ENCODE data around the gene MED25. TPM values are rescaled to one million over a fixed set of nuclear protein-coding genes. Genes with fewer than 3 reads are reported as not detected.

Gene MED25
- total RNA-seq, 1 experiment from 2014 or later, result 39.9 TPM

DNA sequence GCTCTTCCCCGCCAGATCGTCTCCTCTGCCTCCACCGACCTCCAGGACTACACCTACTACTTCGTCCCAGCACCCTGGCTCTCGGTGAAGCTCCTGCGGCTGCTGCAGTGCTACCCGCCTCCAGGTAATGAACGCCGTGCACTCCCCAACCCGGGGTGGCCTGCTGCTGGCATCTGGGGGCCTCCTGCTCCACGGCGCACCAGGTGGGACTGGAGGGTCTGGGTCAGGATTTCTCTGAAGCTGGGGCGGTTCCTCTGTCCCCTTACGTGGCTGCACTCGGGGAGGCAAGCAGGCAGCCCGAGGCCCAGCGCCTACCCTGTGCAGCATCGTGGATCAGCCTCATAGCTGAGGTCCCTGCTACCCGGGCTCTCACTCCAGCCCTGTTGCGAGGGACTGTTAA lies 22.5 kb upstream of the MED25 start:
- ChIA-PET POLR2A (no interaction called here), CTCF (no interaction called here)
- Mint-ChIP-seq H3K27me3 (ENCODE audit: insufficient read depth, unreplicated experiment) (no peaks in the 10 kb centered on the region), H3K36me3 (ENCODE audit: insufficient read depth, unreplicated experiment) (peaks cover 72% of the 10 kb centered on the region), H3K4me1 (ENCODE audit: insufficient read depth, unreplicated experiment) (no peaks in the 10 kb centered on the region), H3K4me3 (ENCODE audit: unreplicated experiment) (no peak overlapping the region), H3K9me3 (ENCODE audit: unreplicated experiment) (no peaks in the 10 kb centered on the region), H3K27ac (ENCODE audit: low read depth, unreplicated experiment) (no peak overlapping the region)
- intact Hi-C loops (cut with micrococcal nuclease), result no loop called here
- BruUV-seq (replicated peaks), result no TSS peak
- TF ChIP-seq, protein P1, sequence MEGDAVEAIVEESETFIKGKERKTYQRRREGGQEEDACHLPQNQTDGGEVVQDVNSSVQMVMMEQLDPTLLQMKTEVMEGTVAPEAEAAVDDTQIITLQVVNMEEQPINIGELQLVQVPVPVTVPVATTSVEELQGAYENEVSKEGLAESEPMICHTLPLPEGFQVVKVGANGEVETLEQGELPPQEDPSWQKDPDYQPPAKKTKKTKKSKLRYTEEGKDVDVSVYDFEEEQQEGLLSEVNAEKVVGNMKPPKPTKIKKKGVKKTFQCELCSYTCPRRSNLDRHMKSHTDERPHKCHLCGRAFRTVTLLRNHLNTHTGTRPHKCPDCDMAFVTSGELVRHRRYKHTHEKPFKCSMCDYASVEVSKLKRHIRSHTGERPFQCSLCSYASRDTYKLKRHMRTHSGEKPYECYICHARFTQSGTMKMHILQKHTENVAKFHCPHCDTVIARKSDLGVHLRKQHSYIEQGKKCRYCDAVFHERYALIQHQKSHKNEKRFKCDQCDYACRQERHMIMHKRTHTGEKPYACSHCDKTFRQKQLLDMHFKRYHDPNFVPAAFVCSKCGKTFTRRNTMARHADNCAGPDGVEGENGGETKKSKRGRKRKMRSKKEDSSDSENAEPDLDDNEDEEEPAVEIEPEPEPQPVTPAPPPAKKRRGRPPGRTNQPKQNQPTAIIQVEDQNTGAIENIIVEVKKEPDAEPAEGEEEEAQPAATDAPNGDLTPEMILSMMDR (IDR thresholded peaks at IDR 0.05; ENCODE audit: unreplicated experiment), result no peak
- no peak for DNase-seq (ENCODE audit: unreplicated experiment)

DNA sequence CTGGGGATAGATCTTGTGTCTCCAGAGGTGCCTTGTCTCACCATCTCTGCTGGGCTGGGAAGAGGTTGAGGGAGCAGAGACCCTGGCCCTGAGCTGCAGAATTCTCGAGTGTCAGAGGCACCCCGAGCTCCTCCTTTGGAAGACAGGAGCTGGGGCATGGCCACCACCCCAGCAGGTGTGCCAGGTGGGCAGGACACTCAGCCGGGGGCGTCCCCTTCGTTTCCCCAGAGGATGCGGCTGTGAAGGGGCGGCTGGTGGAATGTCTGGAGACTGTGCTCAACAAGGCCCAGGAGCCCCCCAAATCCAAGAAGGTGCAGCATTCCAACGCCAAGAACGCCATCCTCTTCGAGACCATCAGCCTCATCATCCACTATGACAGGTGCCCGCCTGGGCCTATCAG lies 19.5 kb upstream of the MED25 start:
- intact Hi-C loops (cut with micrococcal nuclease), result no loop called here
- Mint-ChIP-seq H3K4me3 (ENCODE audit: unreplicated experiment) (no peak overlapping the region), H3K27ac (ENCODE audit: low read depth, unreplicated experiment) (no peak overlapping the region), H3K36me3 (ENCODE audit: insufficient read depth, unreplicated experiment) (peaks cover 72% of the 10 kb centered on the region), H3K9me3 (ENCODE audit: unreplicated experiment) (no peaks in the 10 kb centered on the region), H3K27me3 (ENCODE audit: insufficient read depth, unreplicated experiment) (no peaks in the 10 kb centered on the region), H3K4me1 (ENCODE audit: insufficient read depth, unreplicated experiment) (no peaks in the 10 kb centered on the region)
- POLR2A ChIA-PET, result interaction anchor here (1.1 to 1.2 kb wide), 2 partner anchors 15 to 30 kb away, joined by 3 to 4 read pairs; partner anchors contain the start of gene FUZ
- CTCF ChIA-PET, result interaction anchor here (0.6 kb wide), 1 partner anchor 49 kb away, joined by 4 read pairs; no protein-coding TSS in a partner anchor
- no TSS peak for BruUV-seq (replicated peaks)
- TF ChIP-seq, protein P1 (IDR thresholded peaks at IDR 0.05; ENCODE audit: unreplicated experiment), result no peak
- no peak for DNase-seq (ENCODE audit: unreplicated experiment)

DNA sequence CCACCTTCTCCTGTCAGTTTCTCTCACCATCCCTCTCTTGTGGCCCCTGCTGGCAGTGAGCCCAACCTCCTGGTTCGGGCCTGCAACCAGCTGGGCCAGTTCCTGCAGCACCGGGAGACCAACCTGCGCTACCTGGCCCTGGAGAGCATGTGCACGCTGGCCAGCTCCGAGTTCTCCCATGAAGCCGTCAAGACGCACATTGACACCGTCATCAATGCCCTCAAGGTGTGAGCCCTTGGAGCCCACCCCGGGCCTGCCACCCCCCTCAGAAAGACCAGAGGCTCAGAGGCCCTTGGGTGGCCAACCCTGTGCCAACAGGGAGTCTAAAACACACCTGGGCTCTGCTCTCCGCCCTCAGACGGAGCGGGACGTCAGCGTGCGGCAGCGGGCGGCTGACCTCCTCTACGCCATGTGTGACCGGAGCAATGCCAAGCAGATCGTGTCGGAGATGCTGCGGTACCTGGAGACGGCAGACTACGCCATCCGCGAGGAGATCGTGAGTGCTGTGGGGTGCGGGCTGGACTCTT lies 18.8 kb upstream of the MED25 start:
- DNase-seq (ENCODE audit: unreplicated experiment), result no peak
- H3K9me3 Mint-ChIP-seq (ENCODE audit: unreplicated experiment), result no peaks in the 10 kb centered on the region
- no peaks in the 10 kb centered on the region for H3K4me1 Mint-ChIP-seq (ENCODE audit: insufficient read depth, unreplicated experiment)
- TF ChIP-seq, protein P1 (IDR thresholded peaks at IDR 0.05; ENCODE audit: unreplicated experiment), result no peak
- CTCF ChIA-PET, result no interaction called here
- POLR2A ChIA-PET, result interaction anchor here (1.2 kb wide), 1 partner anchor 31 kb away, joined by 3 read pairs; no protein-coding TSS in a partner anchor
- no TSS peak for BruUV-seq (replicated peaks)
- H3K27ac Mint-ChIP-seq (ENCODE audit: low read depth, unreplicated experiment), result no peak overlapping the region
- no peaks in the 10 kb centered on the region for H3K27me3 Mint-ChIP-seq (ENCODE audit: insufficient read depth, unreplicated experiment)
- intact Hi-C loops (cut with micrococcal nuclease), result no loop called here
- no peak overlapping the region for H3K4me3 Mint-ChIP-seq (ENCODE audit: unreplicated experiment)
- peaks cover 72% of the 10 kb centered on the region for H3K36me3 Mint-ChIP-seq (ENCODE audit: insufficient read depth, unreplicated experiment)

DNA sequence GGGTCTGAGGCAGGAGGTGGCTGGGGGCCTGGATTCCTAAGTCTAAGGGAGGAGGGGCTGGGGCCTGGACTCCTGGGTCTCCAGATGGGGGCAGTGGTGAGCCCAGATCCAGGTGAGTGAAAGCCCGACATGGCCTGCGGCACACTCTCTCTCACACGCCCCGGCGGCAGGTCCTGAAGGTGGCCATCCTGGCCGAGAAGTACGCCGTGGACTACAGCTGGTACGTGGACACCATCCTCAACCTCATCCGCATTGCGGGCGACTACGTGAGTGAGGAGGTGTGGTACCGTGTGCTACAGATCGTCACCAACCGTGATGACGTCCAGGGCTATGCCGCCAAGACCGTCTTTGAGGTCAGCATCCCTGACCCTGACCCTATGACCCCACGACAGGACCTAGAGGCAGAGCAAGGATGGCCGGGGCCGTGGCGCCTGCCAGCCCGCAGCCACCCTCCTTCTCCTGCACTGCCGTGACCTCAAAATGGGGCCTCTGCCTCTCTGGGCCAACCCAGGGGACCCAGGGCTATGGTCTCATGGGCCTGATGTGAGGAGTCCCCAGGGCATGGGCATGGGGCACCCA lies 18.2 kb upstream of the MED25 start:
- Mint-ChIP-seq H3K4me1 (ENCODE audit: insufficient read depth, unreplicated experiment) (no peaks in the 10 kb centered on the region), H3K27ac (ENCODE audit: low read depth, unreplicated experiment) (no peak overlapping the region), H3K9me3 (ENCODE audit: unreplicated experiment) (no peaks in the 10 kb centered on the region), H3K4me3 (ENCODE audit: unreplicated experiment) (no peak overlapping the region), H3K27me3 (ENCODE audit: insufficient read depth, unreplicated experiment) (no peaks in the 10 kb centered on the region), H3K36me3 (ENCODE audit: insufficient read depth, unreplicated experiment) (peaks cover 67% of the 10 kb centered on the region)
- ChIA-PET CTCF (no interaction called here), POLR2A (no interaction called here)
- TF ChIP-seq, protein P1 (IDR thresholded peaks at IDR 0.05; ENCODE audit: unreplicated experiment), result no peak
- intact Hi-C loops (cut with micrococcal nuclease), result no loop called here
- no peak for DNase-seq (ENCODE audit: unreplicated experiment)
- no TSS peak for BruUV-seq (replicated peaks)

Data from MCF 10A (cell line).